HG03378 (cell line): ENCODE measurements around the gene SLC1A4.
"Not testable (repeated sequence)": the region's sequence is repeated elsewhere in the genome, so short reads cannot be mapped to it uniquely, and the experiment has no call there.

Source experiments
- ATAC-seq: cut with Tn5 transposase; IDR thresholded peaks from one replicate; pipeline ENCODE4 v1.9.1; 2021; ENCODE audit warnings: mild to moderate bottlenecking, moderate library complexity; ENCODE audit not compliant: unreplicated experiment

Gene SLC1A4

GRCh38 chr2:65023742-65024141 lies 34.5 kb downstream of the SLC1A4 start:
- ATAC-seq: no peak

DNA sequence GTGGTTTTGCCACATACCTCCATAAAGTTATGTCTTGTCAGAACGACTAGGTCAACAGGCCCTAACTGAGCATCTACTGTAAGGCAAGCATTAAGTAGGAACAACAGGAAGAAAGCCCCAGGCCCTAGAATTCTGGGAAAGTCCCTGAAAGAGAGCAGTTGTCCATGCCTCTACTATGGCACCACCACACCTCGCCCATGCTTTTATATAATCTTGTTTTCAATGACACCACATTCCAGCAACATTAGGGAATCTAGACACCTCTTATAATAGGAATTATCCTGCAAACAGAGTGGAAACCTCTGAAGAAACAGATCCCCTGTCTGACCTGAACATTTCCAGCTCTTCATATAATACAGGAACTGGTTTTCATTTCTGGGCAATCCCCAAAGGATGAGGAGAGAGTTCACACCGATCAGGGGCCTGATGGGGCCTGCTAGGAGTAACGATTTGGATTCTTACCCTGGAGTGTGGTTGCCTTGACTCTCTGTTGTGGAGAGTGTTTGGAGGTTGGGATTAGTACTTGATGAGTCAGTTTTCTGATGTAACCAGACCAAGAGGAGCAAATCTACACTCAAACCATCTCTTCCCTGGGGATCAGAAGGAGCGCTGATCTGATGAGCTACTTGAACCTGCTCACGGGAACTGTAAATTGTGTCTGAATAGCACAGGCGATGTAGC lies 35.1 kb downstream of the SLC1A4 start:
- no peak for ATAC-seq

DNA sequence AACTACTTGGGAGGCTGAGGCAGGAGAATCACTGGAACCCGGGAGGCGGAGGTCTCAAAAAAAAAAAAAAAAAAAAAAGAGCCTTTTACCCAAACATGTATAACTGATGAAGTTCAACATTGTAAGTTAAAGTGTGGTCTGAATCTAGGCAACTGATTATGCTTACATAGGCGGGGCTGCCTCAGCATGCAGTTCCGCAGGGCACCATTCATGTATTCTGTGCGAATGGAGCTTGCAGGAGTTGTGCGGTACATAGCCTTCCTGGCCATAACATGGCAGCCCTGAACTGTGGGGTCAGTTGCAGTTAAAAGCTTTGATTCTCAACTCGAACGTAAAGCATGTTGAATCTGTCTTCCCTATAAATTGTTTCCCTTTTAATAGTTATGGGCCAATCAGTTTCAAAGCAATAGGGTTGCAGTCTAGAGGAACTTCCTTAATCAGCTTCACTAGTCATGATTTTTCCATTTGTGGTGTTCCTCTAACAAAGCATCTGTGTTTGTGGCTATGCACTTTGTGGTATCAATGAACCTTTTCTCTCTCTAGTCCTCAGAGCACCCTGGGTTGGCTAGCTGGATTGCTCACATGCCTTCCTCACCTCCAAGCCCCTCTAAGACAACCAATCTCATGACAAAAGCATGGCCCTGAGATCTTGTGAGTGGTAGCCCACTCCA lies 36.4 kb downstream of the SLC1A4 start:
- no peak for ATAC-seq

DNA sequence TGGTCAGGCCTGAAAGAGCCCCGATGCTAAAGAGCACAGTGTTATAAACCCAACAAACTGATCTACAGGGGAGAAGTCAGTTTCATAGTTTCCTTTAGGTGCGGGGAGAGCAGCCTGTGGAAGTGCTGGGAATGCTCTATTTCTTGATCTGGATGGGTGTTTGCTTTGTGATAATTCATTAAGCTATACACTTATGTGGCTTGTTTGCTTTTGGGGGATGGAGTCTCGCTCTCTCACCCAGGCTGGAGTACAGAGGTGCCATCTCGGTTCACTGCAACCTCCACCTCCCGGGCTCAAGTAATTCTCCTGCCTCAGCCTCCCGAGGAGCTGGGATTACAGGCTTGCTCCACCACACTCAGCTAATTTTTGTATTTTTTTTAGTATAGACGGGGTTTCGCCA lies 37.0 kb downstream of the SLC1A4 start:
- no peak for ATAC-seq

DNA sequence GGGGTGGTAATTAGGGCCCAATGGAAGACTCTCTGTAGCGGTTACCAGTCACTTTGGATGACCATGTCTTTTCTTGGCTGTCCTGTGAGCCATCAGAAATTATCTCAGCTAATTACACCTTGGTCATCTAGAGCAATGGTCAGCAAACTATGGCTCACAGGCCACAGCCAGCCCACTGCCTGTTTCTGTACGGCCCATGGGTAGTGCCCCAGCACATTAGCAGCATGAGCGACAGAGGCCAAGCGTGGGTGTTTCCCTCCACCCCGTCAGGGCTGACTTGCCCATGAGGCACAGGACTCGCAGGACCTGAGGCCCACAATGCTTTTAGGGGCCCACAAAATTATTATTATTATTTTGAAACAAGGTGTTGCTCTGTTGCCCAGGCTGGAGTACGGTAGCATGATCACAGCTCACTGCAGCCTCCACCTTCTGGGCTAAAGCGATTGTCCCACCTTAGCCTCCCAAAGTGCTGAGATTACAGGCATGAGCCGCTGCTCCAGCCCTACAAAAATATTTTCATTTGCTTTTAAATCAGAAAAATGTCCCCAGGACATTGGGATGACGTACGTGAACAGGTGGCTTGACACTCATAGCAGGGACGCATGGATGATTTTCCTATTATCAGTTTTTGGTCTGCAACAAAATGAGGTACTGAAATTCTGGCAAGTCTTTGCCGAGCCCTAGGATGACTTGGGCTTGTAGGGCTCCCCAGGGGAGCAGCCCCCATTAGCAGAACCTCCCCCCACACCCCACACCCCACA lies 37.7 kb downstream of the SLC1A4 start:
- ATAC-seq: no peak

- ATAC-seq: no peak
Observed at GRCh38 chr2:65027616-65028244, 38.5 kb downstream of the SLC1A4 start.

GRCh38 chr2:65030476-65031332 lies 41.5 kb downstream of the SLC1A4 start:
- ATAC-seq: no peak

DNA sequence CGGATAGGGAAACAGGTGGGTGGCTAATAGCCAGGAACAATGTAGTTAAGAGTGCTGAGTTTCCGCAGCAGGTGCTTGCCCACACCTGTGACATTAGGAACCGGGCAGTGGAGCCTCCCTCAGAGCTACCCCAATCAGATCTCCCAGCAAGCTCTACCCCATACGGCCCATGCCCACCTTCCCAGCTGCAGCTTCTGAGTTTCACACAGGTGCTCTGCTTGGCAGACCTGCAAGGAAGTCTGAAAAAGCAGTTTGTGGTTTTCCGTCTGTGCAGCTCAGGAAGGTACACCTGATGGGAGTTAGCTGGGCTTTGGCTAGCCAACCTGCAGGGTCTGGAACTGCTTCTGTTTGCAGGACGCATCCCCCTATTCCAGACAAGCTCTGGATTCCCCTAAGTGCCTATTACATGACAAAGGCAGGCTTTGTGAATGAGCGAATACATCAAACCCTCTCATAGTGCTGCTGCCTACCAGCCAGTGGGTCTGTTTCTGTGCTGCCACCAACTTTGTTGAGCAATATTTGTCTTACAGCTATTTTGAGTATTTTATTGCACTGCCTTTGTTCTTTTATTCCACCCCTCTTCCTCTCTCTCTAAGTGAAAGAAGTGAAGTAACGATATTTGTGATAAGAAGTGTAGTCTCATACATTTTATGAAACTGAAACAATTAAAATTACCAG lies 42.3 kb downstream of the SLC1A4 start:
- no peak for ATAC-seq

DNA sequence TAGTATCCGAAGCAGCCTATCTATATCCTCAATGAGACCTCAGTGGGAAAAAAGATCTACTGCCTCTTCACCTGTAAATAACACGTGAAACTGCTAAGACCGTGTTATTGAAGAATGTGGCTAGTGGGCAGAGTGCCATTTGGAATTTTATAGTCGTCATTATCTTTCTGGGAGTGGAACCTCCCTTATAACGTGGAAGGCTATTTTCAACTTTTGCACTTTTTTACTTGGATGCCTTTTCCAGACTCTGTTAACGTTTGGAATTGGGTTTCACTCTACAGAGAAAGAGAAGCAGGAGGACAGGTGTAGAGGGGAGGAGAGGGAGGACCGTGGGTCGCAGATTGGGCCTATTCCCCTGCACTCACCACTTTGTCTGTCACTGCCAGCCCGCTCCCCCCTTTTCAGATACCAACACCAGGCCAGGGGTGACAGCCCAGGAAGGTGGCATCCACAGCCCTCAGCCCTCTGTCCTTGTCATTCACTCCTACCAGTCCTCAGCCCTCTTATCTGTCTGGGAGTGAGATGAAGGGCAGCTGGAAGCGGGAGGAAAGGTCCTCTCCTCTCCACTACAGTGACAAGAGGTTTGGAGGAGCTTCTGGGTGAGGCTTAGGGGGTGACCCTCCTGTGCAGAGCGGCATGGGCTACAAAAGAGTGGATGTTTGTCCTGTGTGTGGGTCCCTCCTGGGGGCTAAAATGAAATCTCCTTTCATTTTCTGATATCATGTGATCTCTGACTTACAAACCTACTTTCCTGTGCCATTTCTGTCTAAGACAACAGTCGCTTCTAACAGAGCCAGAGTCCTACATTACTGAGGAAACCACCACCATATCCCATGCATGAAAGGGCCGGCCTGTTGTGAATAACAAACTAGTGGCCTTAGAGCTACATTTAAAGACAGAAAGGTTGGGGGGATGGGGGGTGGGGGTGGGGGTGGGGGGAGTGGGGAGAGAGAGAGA lies 43.1 kb downstream of the SLC1A4 start:
- ATAC-seq: no peak

- no peak for ATAC-seq
Observed at GRCh38 chr2:65033178-65033577, 44.0 kb downstream of the SLC1A4 start.

DNA sequence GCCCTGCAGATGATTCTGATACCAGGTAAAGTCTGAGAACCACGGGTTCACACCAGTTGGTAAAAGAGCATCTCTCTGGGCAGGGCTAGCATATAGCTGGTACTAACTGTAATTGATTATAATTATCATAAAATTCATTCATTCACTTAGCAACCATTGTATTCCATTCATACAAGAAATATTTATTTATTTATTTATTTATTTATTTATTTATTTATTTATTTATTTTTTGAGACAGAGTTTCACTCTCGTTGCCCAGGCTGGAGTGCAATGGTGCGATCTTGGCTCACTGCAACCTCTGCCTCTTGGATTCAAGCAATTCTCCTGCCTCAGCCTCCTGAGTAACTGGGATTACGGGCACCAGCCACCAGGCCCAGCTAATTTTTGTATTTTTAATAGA lies 44.5 kb downstream of the SLC1A4 start:
- not testable (repeated sequence) for ATAC-seq

DNA sequence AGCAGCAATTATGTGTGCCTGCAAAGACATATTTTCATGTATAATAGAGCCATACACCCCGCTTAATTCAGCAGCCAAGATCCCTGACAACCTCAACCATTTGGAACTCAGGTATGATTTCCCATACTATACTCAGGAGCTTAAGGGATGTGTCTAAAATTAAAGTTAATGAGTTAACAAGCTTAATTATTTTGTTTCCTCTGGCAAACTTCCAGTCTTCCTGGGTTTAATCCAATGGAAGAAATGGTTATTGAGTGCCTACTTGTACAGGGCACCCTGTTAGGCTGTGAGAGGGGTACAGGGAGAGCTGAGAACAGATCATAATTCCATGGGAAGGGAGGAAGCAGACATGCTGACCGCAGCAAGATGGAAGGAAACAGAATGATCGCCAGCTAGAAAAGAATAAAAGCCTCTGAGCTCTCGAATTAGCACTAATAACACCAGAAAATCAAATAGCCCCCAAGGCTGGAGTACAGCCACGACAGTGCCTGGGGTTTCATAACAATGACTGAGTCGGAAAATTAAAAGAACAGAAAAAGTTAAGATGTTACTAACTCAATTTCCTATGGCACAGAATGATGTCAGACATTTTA lies 46.2 kb downstream of the SLC1A4 start:
- ATAC-seq: no peak

DNA sequence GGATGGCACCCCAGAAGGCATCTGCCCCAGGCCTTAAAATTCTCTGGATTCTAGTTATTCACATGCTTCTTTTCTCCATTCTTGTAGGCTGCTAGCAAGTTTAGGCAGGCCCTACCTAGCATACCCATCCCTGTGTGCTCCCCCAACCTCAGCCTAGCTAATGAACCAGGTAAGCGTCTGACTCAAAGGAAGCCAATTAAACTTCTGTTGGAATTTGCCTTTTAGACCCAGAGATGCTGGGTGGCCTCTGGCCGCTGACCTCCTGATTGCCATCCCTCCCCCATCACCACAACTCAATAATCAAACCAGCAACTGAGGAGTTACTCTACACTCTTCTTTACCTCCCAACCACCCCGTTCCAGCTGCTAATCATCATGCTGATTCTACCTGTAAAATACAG lies 48.0 kb downstream of the SLC1A4 start:
- no peak for ATAC-seq

DNA sequence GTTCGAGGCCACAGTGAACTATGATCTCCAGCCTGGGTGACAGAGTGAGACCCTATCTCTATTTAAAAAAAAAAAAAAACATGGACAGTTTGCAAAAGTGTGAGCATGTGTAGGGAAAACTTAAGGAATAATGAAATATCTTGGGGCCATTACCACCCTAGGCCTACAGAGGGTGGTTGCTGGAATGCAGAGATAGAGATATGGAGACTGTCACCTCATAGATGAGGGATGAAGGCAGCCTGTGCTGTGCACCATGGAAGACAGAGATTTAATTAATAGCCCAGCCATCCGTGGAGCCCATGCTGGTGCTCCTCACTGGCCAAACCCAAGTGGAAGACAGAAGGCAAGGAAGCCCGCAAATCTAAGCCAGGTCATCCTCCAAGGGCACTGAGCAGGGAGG lies 50.4 kb downstream of the SLC1A4 start:
- no peak for ATAC-seq

DNA sequence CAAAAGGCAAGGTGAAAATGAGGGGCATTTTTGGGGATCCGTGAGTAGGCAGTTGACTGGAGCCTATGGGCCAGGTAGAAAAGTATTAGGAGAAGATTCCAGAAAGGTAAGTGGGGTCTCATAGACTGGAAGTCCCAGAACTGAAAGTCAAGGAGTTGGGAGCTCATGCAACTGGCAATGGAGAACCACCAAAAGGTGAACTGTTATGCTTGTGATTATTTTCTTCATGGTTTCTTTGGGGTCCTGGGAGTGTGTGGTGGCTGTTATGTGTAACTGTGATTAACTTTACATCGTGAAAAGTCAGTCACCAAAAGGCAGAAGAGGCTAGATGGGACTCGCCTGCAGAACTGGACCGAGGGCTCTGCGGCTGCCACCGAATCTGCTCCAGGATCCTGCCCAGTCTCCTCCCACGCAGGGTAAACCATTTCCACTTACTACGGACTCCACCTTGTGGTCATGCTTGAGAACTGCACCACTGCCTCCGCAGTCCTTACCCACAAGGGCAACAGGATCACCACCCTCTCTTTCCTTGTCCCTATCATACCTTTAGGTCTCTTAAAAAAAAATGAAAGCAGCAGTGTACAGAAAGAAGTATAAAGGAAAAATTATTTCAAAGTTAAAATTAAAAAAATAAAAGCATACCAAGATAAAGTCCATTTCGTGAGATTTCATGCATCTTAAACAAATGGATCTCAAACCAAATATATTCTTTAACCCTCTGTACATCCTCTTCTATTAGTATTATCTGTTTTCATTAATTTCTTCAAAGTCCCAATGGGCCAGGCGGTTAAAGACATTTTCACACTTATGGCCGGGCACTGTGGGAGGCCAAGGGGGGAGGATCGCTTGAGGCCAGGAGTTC lies 51.4 kb downstream of the SLC1A4 start:
- ATAC-seq: peak; percentile 85

- ATAC-seq: no peak
Observed at GRCh38 chr2:65043001-65043400, 53.8 kb downstream of the SLC1A4 start.

GRCh38 chr2:65044097-65044735 lies 55.0 kb downstream of the SLC1A4 start:
- no peak for ATAC-seq
